HuH-7.5 (cell line): ENCODE data around the gene F7.
A peak's percentile ranks its signal among the peaks of the same experiment; 100 is the strongest.

Experiments used
- DNase-seq: peaks from one replicate; pipeline ENCODE4 v3.0.0; 2011; ENCODE audit warnings: low spot score

The F7 gene

DNA sequence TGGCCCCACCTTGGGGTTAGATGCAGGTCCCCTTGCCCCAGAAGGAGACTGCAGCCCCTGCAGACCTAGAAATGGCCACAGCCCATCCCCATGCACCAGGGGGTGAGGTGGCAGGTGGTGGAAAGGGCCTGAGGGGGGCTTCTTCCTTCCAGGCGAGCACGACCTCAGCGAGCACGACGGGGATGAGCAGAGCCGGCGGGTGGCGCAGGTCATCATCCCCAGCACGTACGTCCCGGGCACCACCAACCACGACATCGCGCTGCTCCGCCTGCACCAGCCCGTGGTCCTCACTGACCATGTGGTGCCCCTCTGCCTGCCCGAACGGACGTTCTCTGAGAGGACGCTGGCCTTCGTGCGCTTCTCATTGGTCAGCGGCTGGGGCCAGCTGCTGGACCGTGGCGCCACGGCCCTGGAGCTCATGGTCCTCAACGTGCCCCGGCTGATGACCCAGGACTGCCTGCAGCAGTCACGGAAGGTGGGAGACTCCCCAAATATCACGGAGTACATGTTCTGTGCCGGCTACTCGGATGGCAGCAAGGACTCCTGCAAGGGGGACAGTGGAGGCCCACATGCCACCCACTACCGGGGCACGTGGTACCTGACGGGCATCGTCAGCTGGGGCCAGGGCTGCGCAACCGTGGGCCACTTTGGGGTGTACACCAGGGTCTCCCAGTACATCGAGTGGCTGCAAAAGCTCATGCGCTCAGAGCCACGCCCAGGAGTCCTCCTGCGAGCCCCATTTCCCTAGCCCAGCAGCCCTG is 12.8 kb downstream of the F7 start:
- no peak for DNase-seq

DNA sequence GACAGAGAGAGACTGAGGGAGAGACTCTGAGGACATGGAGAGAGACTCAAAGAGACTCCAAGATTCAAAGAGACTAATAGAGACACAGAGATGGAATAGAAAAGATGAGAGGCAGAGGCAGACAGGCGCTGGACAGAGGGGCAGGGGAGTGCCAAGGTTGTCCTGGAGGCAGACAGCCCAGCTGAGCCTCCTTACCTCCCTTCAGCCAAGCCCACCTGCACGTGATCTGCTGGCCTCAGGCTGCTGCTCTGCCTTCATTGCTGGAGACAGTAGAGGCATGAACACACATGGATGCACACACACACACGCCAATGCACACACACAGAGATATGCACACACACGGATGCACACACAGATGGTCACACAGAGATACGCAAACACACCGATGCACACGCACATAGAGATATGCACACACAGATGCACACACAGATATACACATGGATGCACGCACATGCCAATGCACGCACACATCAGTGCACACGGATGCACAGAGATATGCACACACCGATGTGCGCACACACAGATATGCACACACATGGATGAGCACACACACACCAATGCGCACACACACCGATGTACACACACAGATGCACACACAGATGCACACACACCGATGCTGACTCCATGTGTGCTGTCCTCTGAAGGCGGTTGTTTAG is 13.7 kb downstream of the F7 start:
- DNase-seq, result no peak

DNA sequence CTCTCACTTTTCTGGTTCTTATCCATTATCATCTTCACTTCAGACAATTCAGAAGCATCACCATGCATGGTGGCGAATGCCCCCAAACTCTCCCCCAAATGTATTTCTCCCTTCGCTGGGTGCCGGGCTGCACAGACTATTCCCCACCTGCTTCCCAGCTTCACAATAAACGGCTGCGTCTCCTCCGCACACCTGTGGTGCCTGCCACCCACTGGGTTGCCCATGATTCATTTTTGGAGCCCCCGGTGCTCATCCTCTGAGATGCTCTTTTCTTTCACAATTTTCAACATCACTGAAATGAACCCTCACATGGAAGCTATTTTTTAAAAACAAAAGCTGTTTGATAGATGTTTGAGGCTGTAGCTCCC is 14.2 kb downstream of the F7 start:
- no peak for DNase-seq

DNA sequence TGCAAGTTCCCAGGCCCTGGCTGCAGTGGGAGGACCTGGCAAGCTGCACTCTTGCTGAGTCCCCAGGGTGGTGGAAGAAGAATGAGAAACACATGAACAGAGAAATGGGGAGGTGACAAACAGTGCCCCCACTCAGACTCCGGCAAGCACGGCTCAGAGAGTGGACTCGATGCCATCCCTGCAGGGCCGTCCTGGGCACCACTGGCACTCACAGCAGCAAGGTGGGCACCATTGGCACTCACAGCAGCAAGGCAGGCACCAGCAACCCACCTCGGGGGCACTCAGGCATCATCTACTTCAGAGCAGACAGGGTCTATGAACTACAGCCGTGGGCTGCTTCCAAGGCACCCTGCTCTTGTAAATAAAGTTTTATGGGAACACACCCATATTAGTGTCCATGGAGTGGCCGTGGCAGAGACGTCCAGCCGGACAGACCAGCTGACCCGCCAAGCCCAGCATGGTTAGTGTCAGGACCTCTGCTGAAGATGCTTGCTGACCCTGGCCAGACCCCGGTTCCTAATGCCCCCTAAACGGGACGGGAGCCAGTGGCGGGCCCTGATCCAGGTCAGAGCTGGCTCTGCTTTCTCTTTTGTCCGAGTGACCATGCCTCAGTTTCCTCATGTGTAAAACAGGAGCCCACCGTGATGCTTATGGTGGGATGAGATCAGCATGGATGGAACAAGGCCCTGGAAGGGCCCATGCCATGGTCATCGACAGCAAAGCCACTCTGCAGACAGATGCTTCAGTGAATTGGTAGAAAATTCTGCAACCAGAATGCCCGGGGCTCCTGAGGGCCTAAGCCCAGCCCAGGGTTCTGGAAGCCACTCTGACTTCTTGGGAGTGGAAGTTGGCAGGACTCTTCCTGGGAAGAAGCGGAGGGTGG is 14.9 kb downstream of the F7 start:
- DNase-seq, result no peak

DNA sequence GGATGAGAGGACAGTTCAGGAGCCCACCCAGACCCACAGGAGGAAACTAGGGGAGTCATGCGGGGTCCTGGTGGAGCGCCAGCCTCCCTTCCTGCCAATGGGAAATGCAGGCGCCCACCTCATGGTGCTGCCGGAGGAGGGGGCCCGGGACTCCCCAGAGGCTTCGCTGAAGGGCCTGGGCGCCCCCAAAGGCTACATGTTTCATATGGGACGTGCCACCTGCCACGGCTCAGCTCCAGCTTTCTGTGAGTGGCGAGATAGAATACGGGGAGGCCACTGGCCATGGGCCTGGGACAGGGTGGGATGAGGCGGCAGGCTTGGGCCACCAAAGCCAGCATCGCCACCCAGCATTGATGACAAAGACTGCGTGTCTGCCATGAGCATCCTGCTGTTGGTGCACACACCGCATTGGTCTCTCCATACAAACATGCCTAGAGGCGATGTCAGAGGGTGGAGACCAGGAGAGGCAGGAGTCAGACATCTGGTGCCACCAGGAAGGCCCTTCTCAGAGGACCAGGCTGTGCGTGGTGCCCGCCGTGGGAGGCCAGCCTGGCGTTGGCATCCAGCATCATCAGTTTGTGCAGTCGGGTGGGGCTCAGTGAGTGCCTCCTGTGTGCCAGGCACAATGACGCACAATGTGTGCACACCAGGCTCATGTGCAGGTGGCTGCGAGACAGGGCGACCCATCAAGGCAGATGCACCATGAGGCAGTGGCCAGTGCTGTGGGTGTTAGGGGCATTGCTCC is 15.8 kb downstream of the F7 start:
- no peak for DNase-seq

DNA sequence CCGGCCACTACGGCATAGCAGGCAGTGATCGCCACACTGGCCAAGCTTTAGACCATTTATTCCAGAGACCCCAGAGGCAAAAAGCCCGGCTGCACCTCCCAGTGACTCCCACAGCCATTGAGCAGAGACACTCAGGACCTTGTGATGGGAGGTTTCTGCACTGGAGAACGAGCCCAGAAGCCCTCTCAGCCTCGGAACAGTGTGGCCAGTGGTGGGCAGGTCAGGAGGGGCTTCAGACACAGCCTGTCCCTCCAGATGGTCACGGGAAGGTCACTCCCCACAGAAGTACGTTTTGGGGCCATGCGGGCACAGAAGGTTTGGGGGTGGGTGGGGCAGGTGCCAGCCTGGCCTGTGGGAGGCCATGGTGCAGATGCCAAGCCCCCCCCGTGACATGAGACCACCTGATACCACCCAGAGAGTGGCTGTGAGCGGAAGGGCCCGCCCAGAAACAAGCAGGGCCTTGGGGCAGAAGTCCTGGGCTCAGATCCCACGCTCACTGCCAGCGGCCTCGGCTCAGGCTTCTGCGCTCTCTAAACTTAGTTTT is 16.4 kb downstream of the F7 start:
- DNase-seq, result no peak

DNA sequence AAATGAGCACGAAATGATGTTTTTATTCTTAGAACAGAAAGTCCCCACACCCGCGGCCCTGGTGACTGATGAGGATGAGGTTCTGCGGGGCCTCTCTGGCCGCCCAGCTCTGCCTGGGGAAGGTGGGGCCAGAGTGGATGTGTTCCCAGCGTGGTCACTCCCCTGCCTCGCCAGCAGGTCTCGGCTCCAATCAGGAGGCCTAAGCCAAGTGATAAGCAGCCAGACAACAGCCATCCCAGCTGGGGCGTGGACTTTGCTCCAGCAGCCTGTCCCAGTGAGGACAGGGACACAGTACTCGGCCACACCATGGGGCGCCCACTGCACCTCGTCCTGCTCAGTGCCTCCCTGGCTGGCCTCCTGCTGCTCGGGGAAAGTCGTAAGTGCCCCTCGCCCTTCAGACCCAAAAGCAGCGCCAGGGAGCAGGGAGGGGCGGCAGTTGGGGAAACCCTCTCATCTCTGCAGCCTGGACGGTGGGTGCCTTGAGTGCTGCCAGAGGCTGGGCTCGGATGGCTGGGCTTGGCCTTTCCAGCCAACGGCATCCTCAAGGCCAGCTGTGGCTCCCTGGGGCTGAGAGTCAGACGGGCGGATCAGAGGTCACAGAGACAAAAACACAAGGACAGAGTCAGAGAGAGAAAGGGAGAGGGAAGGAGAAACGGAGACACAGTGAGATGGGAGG is 17.1 kb downstream of the F7 start, which contains the start of gene F10:
Gene F10 (plus strand): TSS at position 250 of the 676 bp plus-strand sequence. CDS start 57 bp downstream, at position 307.
- DNase-seq, result peak; percentile 97

DNA sequence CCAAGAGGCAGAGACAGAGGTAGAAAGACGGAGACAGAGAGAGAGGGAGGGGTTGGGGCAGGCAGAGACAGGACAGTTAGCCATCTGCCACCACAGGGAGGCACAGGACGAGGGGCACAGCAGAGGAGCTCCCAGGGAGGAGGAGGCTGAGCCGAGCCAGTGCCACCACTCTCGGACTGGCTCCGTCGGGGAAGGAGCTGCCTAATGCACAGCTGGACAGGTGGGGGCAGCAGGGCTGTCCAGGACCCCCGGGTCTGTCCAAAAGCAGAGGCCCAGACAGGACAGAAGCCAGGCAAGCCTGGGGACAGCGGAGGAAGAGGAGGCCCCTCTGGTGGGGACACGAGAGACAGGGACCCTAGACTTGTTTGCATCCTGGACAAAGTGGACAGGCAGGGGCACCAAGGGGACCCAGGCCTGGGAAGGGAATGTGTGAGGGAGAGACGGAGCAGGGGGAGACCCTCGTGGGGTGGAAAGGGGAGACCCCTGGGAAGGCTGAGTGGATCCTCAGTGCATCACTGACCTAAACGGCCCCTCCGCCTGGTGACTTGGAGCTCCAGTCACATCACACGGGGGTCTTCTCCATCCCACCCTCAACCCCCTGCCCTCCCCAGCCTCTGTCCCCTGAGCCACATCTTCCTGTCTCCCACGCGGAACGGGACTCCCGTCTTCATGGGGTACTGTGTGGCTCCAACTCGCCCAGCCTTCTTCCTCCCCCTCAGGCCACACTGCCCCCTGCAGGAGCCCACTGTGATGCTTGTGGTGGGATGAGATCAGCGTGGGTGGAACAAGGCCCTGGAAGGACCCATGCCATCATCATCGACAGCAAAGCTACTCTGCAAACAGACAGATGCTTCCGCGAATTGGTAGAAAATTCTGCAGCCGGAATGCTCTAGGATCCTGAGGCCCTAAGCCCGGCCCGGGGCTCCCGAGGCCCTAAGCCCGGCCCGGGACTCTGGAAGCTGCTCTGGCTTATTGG is 17.9 kb downstream of the F7 start:
- DNase-seq, result peak; percentile 61

DNA sequence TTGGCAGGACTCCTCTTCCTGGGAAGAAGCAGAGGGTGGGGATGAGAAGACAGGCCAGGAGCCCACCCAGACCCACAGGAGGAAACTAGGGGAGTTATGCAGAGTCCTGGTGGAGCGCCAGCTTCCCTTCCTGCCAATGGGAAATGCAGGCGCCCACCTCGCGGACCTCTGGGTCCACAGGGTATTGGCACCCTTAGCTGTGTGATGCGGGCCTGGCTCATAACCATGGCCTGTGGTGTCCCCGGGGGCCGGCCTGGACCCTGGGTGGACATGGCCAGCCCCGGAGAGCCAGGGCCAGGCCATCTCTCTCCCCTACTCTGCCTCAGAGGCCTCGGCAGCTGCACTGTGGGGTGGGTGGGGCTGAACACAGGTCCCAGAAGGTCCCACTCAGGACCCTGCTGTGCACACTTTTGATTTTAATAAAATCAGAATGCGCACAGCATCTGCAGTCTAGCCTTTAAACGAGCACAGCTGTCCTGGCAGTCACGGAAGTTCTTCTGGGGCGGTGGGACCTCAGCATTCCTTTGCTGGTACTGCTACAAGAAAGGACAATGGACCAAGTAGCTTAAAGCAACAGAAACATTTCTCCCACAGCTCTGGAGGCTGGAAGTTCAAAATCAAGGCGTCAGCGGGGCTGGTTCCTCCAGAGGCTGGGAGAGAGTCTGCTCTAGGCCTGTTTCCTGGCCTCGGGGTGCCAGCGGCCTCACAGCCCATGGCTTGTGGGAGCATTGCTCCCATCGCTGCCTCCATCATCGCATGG is 18.8 kb downstream of the F7 start:
- DNase-seq, result no peak

DNA sequence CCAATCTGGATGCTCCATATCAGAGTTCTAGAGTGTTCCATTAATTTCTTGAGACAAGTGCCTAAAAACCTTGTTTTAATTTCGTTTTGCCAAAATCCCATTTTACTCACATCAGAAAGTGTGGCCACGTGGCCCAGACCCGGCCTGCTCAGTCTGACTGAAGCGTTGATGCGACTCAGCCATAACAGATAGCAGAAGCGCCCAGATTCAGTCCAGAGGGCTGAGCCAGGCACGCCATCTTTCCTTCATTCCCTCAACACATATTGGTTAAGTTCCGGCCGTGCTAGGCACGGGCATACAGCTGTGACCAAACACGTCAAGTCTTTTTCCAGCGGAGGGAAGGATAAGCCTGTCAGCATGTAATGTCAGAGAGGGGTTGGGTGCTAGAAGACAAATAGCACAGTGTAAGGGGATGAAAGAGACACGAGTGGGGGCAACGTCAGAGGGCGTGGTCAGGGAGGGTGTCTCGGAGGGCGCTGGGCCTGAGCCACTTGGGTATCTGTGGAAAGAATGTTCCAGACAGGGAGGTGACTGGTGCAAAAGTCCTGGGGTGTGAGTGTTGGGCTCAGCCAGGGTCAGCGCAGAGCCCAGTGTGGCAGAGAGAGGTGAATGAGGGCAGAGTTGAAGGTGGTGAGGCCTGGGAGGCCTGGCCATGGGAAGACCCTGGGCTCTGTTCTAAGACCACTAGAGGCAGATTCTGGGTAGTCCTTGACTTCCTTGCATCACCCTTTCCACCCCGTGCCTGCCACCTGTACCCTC is 20.1 kb downstream of the F7 start:
- no peak for DNase-seq

DNA sequence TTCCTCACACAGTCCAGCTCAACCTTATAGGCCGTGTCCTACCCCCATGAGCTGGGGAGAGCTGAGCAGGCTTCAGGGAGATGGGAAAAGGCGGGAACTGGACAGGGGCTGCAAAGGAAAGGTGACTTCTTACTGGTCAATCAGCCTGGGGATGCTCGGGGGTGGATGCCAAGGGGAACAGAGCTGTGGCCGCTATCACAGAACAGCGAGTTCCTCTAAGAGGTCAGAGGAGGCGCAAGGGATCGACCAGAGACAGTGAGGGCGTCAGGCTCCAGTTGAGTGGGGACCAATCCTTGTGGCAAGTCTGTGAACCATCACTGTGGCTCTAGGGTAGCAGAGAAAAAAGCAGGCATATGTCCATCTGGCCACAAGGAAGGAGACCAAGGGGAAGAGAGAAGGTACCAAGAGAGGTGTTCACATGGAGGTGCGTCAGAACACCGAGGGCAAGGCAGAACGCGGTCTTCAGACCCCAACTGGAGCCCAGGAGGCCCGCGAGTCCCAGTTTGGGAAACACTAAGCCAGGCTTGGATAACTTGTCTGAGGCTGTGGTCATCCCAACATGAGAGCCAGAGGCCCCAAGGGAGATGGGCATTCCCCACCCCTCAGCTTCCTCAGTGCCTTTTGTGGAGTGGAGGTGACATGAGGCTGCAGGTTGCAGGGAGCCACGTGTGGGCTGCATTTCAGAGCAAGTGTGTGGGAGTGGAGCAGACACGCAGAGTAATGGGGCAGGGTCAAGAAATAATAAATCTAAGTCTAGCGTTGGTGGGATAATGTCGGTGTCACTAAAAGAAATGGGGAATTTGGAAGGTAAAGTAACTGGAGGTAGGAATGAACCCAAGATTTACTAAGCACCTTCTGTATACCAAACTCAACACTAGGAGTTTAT is 20.9 kb downstream of the F7 start:
- DNase-seq, result no peak

DNA sequence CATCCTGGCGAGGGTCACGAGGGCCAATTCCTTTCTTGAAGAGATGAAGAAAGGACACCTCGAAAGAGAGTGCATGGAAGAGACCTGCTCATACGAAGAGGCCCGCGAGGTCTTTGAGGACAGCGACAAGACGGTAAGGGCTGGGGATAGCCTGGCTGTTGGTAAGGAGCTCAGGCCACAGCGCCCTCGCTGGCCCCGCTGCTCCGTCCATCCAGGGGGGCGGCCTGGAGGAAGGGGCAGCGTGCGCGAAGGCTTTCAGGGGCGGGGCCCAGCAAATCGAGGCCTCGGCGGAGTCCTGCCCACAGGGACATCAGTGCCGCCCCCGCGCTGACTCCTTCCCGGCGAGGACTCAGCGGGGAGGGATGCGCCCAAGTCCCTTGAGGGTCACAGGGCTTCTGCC is 23.9 kb downstream of the F7 start:
- no peak for DNase-seq

DNA sequence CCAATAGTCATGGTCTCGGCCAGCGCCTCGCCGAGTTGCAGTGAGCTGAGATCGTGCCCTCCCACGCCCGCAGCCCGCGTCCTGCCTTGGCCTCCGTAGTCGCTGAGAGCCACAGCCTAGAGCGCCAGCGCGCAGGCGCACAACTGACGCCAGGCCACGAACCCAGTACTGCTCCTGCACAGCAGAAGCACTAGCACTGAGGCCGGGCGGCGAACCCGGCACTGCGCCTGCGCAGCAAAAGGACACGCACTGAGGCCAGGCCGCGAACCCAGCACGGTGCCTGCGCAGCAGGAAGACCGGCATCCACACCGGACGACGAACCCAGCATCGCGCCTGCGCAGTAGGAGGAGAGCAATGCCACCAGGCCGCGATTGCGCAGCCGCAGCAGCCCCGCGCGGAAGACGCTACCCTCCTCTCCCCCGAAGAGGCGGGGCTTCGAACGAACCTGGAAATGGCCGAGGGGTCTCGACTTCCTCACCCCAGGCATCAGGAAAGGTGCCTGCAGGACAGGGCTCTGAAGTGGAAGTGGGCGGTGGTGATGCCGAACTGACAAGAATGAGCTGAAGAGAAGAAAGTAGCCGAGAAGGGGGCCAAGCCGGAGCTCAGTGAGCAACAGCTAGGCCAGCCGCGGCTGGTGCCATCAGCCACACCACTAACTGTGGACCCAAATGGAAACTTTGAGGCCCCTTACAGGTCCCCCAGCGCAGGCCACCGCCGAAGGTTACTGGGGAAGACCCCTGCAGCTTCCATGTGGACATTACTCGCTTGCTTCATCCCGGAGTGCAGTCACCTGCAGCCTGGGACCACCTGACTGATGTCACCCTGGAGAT is 24.5 kb downstream of the F7 start:
- DNase-seq, result no peak

DNA sequence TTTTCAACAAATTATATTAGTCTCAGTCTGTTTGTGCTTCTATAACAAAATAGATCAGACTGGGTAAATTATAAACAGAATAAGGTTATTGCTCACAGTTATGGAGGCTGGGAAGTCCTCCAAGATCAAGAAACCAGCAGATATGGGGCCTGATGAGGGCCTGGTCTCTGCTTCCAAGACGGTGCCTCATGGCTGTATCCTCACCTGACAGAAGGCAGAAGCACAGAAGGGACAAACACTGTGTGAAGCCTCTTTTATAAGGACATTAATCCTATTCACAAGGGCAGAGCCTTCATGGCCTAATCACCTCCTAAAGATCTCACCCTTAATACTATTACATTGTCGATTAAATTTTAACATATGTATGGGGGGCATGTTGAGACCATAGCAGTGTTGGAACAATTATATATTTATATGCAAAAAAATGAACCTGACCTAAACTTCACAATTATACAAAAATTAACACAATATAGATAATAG is 29.7 kb downstream of the F7 start:
- no peak for DNase-seq

DNA sequence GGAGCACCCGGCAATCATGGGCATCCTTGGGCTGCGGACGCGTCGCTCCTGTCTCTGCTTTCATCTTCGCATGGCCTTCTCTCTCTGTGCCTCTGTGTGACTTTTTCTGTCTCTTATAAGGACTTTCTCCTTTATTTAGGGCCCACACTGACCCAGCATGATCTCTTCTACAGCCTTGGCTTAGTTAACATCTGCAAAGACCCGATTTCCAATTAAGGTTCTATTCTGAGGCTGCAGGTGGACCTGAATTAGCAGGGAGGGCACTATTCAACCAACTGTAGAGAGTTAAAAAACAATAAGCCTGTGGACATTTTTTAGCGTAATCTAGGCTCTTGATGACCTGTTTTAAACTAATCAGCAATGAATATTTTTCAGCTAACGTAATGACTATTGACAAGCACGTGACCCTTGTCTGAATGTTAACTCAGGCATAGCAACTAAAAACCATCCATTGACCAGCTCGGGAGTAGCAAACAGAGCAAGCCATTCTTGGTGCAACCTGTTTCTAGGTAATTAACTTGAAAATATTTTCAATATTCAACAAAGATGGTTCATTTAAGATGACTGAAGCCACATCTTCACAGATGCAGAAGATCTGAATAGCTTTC is 32.2 kb downstream of the F7 start:
- no peak for DNase-seq
